GM12872 (cell line): ENCODE data around the gene CFAP45.

Source experiments
- TF ChIP-seq, protein P1 (sequence below): IDR thresholded peaks from 3 replicates; pipeline ENCODE4 v1.5.1; 2011; ENCODE audit warnings: low read depth, mild to moderate bottlenecking, low read length, moderate library complexity; ENCODE audit not compliant: insufficient read depth

Gene CFAP45

DNA sequence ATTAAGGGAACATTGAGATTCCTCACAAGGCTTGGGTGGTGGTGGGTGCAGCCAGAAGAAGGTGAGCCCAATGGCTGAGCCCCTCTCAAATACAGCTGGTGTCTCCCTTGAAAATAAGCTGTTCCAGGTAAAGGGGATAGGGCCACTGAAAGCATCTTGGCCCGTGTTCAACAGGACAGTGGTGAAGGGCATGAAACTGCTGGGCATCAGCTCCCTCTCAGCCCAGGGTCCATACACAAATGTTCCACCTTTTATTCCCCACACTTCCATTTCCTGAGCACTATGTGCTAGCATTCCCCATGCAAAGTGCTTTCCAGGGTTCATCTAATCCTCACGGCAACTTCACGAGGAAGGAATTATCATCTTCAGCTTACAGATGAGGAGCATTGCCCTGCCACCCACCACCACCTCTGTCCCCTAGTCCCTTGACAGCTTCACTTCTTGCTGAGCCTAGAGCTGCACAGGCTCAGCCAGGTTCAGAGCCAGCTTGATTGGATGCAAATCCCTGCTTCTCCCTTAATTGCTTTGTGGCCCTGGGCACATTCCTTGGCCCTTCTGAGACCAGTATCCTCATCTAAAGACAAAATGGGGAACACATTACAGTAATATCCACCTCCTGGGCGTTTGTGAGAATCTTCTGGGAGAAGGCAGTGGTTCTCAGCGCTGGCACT is 15.7 kb upstream of the CFAP45 start:
- TF ChIP-seq, protein P1, sequence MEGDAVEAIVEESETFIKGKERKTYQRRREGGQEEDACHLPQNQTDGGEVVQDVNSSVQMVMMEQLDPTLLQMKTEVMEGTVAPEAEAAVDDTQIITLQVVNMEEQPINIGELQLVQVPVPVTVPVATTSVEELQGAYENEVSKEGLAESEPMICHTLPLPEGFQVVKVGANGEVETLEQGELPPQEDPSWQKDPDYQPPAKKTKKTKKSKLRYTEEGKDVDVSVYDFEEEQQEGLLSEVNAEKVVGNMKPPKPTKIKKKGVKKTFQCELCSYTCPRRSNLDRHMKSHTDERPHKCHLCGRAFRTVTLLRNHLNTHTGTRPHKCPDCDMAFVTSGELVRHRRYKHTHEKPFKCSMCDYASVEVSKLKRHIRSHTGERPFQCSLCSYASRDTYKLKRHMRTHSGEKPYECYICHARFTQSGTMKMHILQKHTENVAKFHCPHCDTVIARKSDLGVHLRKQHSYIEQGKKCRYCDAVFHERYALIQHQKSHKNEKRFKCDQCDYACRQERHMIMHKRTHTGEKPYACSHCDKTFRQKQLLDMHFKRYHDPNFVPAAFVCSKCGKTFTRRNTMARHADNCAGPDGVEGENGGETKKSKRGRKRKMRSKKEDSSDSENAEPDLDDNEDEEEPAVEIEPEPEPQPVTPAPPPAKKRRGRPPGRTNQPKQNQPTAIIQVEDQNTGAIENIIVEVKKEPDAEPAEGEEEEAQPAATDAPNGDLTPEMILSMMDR: no peak

DNA sequence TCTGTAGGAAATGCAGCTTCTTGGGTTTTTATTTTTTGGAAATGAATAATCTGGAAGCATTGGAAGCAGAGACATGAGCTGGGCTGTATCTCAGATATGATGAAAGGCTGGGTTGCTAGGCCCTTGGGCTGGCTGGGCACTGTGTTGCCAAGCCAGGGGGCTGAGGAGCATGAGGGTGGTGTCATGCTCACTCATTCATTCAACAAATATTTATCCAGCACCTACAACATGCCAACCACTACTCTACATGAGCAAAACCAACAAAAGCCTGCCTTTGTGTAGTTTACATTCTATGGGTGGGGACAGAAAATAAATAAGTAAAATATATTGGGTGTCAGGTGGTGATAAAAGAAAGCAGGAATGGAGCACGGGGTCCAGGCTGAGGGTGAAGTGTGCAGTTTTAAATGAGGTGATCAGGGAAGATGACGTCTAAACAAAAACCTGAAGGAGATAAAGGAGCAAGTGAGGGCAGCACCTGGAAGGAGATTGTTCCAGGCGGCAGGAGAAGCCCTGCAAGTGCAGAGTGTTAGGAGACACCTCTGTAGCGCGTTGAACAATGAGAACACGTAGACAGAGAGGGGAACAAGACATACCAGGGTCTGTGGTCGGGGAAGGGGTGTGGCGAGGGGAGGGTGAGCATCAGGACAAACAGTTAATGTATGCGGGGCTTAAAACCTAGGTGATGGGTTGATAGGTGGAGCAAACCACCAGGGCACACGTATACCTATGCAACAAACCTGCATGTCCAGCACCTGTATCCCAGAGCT is 14.5 kb upstream of the CFAP45 start:
- TF ChIP-seq, protein P1: no peak

DNA sequence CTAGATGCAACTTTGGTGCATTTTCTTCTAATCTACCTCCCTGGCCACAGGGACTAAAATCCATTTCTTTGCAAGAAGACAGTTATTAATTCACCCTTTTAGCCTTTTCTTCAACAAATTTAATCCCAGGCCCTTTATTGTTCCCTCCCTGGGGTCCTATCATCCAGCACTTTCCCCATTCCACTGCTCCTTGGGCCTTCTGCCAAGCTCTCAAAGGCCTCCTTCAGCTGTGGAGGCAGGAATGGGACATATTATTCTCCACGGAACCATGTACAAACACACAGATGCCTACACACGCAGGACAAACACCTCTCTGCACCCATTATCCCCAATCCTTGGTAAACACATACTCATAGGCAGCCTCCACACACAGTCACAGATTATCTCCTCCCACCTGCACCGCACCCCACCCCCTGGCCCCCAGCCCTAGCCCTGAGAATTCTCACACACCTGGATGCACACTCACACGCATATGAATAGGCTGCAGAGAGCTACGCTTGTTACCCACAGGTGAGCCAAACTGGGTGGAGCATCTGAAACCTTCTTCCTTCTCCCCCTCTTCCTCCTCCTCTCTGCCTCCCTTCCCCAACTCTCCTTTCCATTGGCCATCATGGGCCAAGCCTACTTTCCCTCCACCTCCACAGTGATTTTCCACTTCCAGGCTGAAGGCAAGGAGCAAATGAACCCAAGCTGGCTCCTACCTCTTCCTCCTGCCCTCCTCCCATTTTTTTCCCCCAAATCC is 13.7 kb upstream of the CFAP45 start:
- TF ChIP-seq, protein P1: no peak

DNA sequence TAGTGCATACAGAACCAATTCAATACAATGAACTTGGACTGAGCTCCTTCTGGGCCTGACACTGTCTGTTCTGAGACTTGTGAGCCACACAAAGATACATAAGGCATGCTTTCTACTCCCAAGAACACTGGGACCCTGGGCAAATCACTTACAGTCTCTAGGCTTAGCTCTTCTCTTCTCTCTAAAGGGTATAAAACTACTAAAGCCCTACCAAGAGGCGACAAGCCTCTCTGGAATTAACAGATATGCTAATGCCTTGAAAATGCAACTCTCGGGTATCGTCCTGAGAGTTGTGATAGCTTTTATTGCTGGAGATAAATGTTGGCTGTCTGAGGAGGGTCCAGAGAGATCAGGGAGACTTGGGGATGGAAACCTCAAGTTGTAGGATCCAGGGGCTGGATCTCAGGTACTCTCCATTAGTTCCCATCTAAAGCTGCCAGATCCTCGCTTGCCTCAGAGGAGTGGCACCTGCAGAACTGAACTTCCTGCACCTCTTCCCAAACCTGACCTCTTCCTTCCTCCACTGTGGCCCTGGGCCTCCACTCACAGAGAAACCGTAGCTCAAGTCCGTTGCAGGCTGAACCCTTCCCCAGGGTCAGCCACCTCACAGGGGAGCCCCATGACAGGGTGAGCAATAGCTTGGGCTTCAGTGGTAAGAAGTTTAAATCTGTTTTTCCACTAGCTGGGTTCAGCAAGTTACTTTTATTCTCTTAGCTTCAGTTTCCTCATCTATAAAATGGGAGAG is 11.5 kb upstream of the CFAP45 start:
- TF ChIP-seq, protein P1: no peak

DNA sequence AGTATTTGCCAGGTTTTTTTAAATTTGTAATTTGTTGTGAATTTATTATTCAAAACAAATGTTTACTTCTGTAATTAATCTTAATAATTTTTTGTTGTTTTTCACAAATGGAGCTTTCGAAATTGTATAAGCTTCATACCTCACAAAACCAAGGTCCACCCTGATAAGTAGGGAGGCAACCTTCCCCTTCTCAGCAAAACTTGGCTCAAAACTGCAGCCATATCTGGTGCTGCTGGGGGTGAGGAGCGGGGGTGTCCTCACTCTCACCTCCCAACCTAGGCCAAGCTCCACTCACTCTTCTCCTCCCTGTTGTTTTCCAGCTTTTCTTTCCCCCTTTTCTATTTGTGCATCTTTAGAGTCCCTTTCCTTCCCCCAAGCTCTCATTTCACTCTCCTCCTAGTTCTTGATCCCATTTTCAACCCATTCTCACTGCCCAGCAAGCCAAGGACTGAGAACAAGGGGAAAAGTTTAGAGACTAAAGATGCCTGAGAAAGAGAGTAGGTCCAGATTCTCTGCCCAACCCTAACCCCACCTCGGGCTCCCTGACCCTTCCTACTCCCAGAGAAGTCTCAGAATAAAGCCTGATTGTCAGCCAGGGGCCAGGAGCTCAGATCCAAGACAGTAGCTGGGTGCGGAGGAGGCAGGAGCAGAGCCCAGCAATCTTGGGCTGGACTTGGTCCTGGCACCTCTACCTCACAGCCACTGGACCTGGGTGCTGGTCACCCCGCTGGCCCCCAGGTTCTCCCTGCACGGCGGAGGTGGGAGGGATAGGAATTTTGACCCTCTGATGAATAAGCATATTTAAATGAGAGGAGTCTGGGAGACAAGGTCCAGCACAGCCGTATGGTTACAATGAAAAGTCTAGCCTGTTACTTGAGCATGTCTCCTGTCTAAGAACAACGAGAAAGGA is 8.3 kb upstream of the CFAP45 start:
- TF ChIP-seq, protein P1: no peak

DNA sequence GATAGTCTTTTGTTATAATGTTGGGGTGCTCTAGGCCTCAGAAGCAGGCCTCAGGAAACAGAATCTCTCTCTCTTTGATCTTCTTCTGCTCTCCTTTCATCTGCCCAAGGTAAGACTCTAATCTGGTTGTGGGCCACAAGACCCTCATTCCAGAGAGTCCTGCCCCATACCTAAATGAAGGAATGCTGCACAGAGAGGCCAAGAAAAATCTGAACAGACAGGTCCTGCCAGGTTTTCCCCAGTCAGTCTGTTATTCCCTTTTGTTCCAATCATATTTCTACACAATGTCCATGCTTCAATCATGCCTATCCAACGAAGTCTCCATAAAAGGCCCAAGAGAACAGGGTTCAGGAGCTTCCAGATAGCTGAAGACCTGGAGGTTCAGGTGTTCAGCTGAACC is 7.0 kb upstream of the CFAP45 start:
- TF ChIP-seq, protein P1: no peak
